ENCODE measurements around the gene ADGRD2.

- TF ChIP-seq POLR2A (IDR thresholded peaks at IDR 0.05) (no peak), EP300 (IDR thresholded peaks at IDR 0.05) (no peak)
- TF ChIP-seq, protein P1, sequence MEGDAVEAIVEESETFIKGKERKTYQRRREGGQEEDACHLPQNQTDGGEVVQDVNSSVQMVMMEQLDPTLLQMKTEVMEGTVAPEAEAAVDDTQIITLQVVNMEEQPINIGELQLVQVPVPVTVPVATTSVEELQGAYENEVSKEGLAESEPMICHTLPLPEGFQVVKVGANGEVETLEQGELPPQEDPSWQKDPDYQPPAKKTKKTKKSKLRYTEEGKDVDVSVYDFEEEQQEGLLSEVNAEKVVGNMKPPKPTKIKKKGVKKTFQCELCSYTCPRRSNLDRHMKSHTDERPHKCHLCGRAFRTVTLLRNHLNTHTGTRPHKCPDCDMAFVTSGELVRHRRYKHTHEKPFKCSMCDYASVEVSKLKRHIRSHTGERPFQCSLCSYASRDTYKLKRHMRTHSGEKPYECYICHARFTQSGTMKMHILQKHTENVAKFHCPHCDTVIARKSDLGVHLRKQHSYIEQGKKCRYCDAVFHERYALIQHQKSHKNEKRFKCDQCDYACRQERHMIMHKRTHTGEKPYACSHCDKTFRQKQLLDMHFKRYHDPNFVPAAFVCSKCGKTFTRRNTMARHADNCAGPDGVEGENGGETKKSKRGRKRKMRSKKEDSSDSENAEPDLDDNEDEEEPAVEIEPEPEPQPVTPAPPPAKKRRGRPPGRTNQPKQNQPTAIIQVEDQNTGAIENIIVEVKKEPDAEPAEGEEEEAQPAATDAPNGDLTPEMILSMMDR (IDR thresholded peaks at IDR 0.05), result no peak
Observed at GRCh38 chr9:124514874-124515273, 64.6 kb downstream of the ADGRD2 start.
